ENCODE data around the gene PCNX2. TPM values are rescaled to one million over a fixed set of nuclear protein-coding genes. Genes with fewer than 3 reads are reported as not detected.

Gene PCNX2
- total RNA-seq, 2 experiments from 2014 or later = 46.4 to 49.4 TPM

GRCh38 chr1:233256789-233257188 lies 38.7 kb downstream of the PCNX2 start:
- intact Hi-C loops (cut with DNase I, micrococcal nuclease) = no loop called here
- POLR2A ChIA-PET = no interaction called here

GRCh38 chr1:233256191-233256590 lies 39.3 kb downstream of the PCNX2 start:
- Histone ChIP-seq H3K36me3 (ENCODE audit: insufficient read depth, low read length) (peaks cover 53% of the 10 kb centered on the region), H3K4me3 (ENCODE audit: low read length) (no peak overlapping the region), H3K27me3 (ENCODE audit: control insufficient read depth in 1 of 2, insufficient read depth in 2 of 2, low read length in 2 of 2) (no peaks in the 10 kb centered on the region), H3K4me1 (ENCODE audit: insufficient read depth, low read length) (no peaks in the 10 kb centered on the region), H3K9me3 (ENCODE audit: control insufficient read depth in 1 of 2, insufficient read depth in 1 of 2, low read length in 2 of 2) (no peaks in the 10 kb centered on the region), H3K27ac (ENCODE audit: low read depth in 1 of 2, low read length in 2 of 2) (no peak overlapping the region)
- no peak for TF ChIP-seq CTCF (IDR thresholded peaks at IDR 0.05)
- H3K36me3 Mint-ChIP-seq (ENCODE audit: low read depth) = peaks cover 74% of the 10 kb centered on the region
- ATAC-seq (ENCODE audit: poor library complexity) (no peak), DNase-seq (no peak)
- intact Hi-C loops (cut with DNase I, micrococcal nuclease) = no loop called here
- ChIA-PET CTCF (no interaction called here), POLR2A (no interaction called here)
- no peak overlapping the region for H3K27ac Mint-ChIP-seq
- H3K27me3 Mint-ChIP-seq = no peaks in the 10 kb centered on the region
- no peak overlapping the region for H3K4me3 Mint-ChIP-seq
- H3K9me3 Mint-ChIP-seq = no peaks in the 10 kb centered on the region
- no peaks in the 10 kb centered on the region for H3K4me1 Mint-ChIP-seq (ENCODE audit: low read depth)

More at GRCh38 chr1:233256789-233257188, 38.7 kb downstream of the PCNX2 start:
- peaks cover 51% of the 10 kb centered on the region for H3K36me3 ChIP-seq (ENCODE audit: insufficient read depth, low read length)
- ATAC-seq (ENCODE audit: poor library complexity) = no peak
- no peak overlapping the region for H3K4me3 ChIP-seq (ENCODE audit: low read length)
- CTCF ChIA-PET = no interaction called here
- Mint-ChIP-seq H3K4me1 (ENCODE audit: low read depth) (no peaks in the 10 kb centered on the region), H3K27ac (no peak overlapping the region), H3K27me3 (no peaks in the 10 kb centered on the region), H3K9me3 (no peaks in the 10 kb centered on the region), H3K36me3 (ENCODE audit: low read depth) (peaks cover 74% of the 10 kb centered on the region), H3K4me3 (no peak overlapping the region)
- no peaks in the 10 kb centered on the region for H3K4me1 ChIP-seq (ENCODE audit: insufficient read depth, low read length)
- no peak overlapping the region for H3K27ac ChIP-seq (ENCODE audit: low read depth in 1 of 2, low read length in 2 of 2)
- H3K27me3 ChIP-seq (ENCODE audit: control insufficient read depth in 1 of 2, insufficient read depth in 2 of 2, low read length in 2 of 2) = no peaks in the 10 kb centered on the region
- TF ChIP-seq CTCF (IDR thresholded peaks at IDR 0.05) = no peak
- H3K9me3 ChIP-seq (ENCODE audit: control insufficient read depth in 1 of 2, insufficient read depth in 1 of 2, low read length in 2 of 2) = no peaks in the 10 kb centered on the region
- DNase-seq = no peak

- intact Hi-C loops (cut with DNase I, micrococcal nuclease) = no loop called here
- no peak for TF ChIP-seq CTCF (IDR thresholded peaks at IDR 0.05)
- H3K4me3 Mint-ChIP-seq = no peak overlapping the region
- Histone ChIP-seq H3K4me3 (ENCODE audit: low read length) (no peak overlapping the region), H3K27me3 (ENCODE audit: control insufficient read depth in 1 of 2, insufficient read depth in 2 of 2, low read length in 2 of 2) (no peaks in the 10 kb centered on the region), H3K36me3 (ENCODE audit: insufficient read depth, low read length) (peaks cover 57% of the 10 kb centered on the region), H3K27ac (ENCODE audit: low read depth in 1 of 2, low read length in 2 of 2) (no peak overlapping the region), H3K9me3 (ENCODE audit: control insufficient read depth in 1 of 2, insufficient read depth in 1 of 2, low read length in 2 of 2) (no peaks in the 10 kb centered on the region), H3K4me1 (ENCODE audit: insufficient read depth, low read length) (no peaks in the 10 kb centered on the region)
- H3K27ac Mint-ChIP-seq = no peak overlapping the region
- DNase-seq (no peak), ATAC-seq (ENCODE audit: poor library complexity) (no peak)
- CTCF ChIA-PET = no interaction called here
- H3K4me1 Mint-ChIP-seq (ENCODE audit: low read depth) = no peaks in the 10 kb centered on the region
- H3K36me3 Mint-ChIP-seq (ENCODE audit: low read depth) = peaks cover 76% of the 10 kb centered on the region
- H3K9me3 Mint-ChIP-seq = no peaks in the 10 kb centered on the region
- no peaks in the 10 kb centered on the region for H3K27me3 Mint-ChIP-seq
- POLR2A ChIA-PET = no interaction called here
These were observed 40.4 kb downstream of the PCNX2 start for GRCh38 chr1:233255145-233255544.
